Panc1 (cell line): ENCODE data around the gene PAX5. TPM values are rescaled to one million over a fixed set of nuclear protein-coding genes. Genes with fewer than 3 reads are reported as not detected.
A peak's percentile ranks its signal among the peaks of the same experiment; 100 is the strongest.

Experiments used
- ATAC-seq: fragments of 200-7000 bp; cut with Tn5 transposase; 2 replicates; pipeline ENCODE4 v1.9.1; 2020; ENCODE audit warnings: mild to moderate bottlenecking, moderate library complexity
- BruUV-seq: library from RNA; stranded (reverse); fragments of 400-500 nt; replicated peaks from 2 replicates; lab custom pipeline; 2021; lab: Mats Ljungman, UMichigan
- CTCF ChIA-PET: fragments of 300-600 bp; sonication (Branson Sonifier 250); formaldehyde crosslinking; loops from one replicate; lab custom pipeline; 2022; ENCODE audit warnings: antibody characterized with exemption; lab: Charles Lee
- POLR2A ChIA-PET: fragments of 300-600 bp; sonication (Branson Sonifier 250); formaldehyde crosslinking; loops from one replicate; lab custom pipeline; 2022; ENCODE audit warnings: antibody characterized with exemption; lab: Charles Lee
- DNase-seq: peaks from one replicate; pipeline ENCODE4 v3.0.0-alpha.2; 2010; ENCODE audit warnings: low read depth, low spot score
- H3K27ac ChIP-seq: 2 replicates; pipeline ENCODE4 v1.5.1; 2011; ENCODE audit warnings: mild to moderate bottlenecking, low read length, inconsistent platforms
- H3K27me3 ChIP-seq: fragments of 200-500 bp; sonication (Bioruptor generic); 2 replicates; pipeline ENCODE4 v1.6.0; 2014; ENCODE audit warnings: low read length, inconsistent platforms; ENCODE audit not compliant: control insufficient read depth, insufficient read depth
- H3K36me3 ChIP-seq: fragments of 200-500 bp; sonication (Bioruptor generic); 2 replicates; pipeline ENCODE4 v1.5.1; 2014; ENCODE audit warnings: inconsistent platforms, mild to moderate bottlenecking, low read length, moderate library complexity; ENCODE audit not compliant: control insufficient read depth, insufficient read depth
- H3K4me1 ChIP-seq: 2 replicates; pipeline ENCODE4 v1.5.1; 2011; ENCODE audit warnings: inconsistent platforms, mild to moderate bottlenecking, low read length, moderate library complexity; ENCODE audit not compliant: control insufficient read depth, insufficient read depth
- H3K4me3 ChIP-seq, 2 experiments: 2 replicates each; pipeline ENCODE4 v1.5.1; 2011 to 2012; ENCODE audit warnings: low read depth in 2 of 2, low read length in 2 of 2, mild to moderate bottlenecking in 2 of 2, inconsistent platforms in 1 of 2, moderate library complexity in 1 of 2
- H3K9me3 ChIP-seq: fragments of 200-500 bp; sonication (Bioruptor generic); 2 replicates; pipeline ENCODE4 v1.5.1; 2014; ENCODE audit warnings: low read depth, mild to moderate bottlenecking, inconsistent platforms, low read length, moderate library complexity; ENCODE audit not compliant: control insufficient read depth, insufficient read depth
- POLR2AphosphoS5 ChIP-seq: IDR thresholded peaks from 2 replicates; pipeline ENCODE4 v1.6.1; 2012; ENCODE audit warnings: mild to moderate bottlenecking, low read depth, low read length, moderate library complexity
- SIN3A ChIP-seq: IDR thresholded peaks from 2 replicates; pipeline ENCODE4 v1.6.1; 2012; ENCODE audit warnings: low read depth, mild to moderate bottlenecking, low read length, moderate library complexity, borderline replicate concordance; ENCODE audit not compliant: insufficient read depth
- TCF7L2 ChIP-seq: IDR thresholded peaks from 2 replicates; pipeline ENCODE4 v1.6.1; 2011; ENCODE audit warnings: mild to moderate bottlenecking, low read depth, low read length, inconsistent platforms
- in situ Hi-C: cut with HindIII; loops from 2 replicates; pipeline ENCODE4 v1.10.0; 2016; ENCODE audit warnings: low sequenced_read_pairs, low pct_unique_long_range_greater_than_20kb
- intact Hi-C: fragments of 100-400 bp; cut with micrococcal nuclease; formaldehyde crosslinking; loops from one replicate; pipeline ENCODE4 v1.10.0; 2022; ENCODE audit not compliant: unreplicated experiment
- total RNA-seq: library from RNA; stranded (reverse); gene quantifications from one replicate; pipeline ENCODE4 v1.2.1, GENCODE V29; 2021; ENCODE audit not compliant: unreplicated experiment
- TF ChIP-seq, protein P1 (sequence below), 2 experiments: IDR thresholded peaks; 2 replicates each; pipeline ENCODE4 v1.6.1; 2011 to 2012; ENCODE audit warnings: low read depth in 2 of 2, control low read depth in 1 of 2, low read length in 1 of 2, mild to moderate bottlenecking in 1 of 2, moderate library complexity in 1 of 2; ENCODE audit not compliant: insufficient read depth in 1 of 2
- TF ChIP-seq, protein P2 (sequence below): fragments of 450-650 bp; IDR thresholded peaks from 2 replicates; pipeline ENCODE4 v1.5.1; 2017; ENCODE audit warnings: mild to moderate bottlenecking

Gene PAX5
- total RNA-seq, 1 experiment from 2014 or later, result 0.39 TPM

GRCh38 chr9:36913393-36914211 is 120.5 kb downstream of the PAX5 start:
- intact Hi-C loops, result no loop called here
- CTCF ChIA-PET, result interaction anchor here (0.7 to 1.0 kb wide), 3 partner anchors 9 to 62 kb away, joined by 3 to 5 read pairs (median 3); no protein-coding TSS in a partner anchor

GRCh38 chr9:36912620-36913019 is 121.4 kb downstream of the PAX5 start:
- POLR2A ChIA-PET, result no interaction called here
- DNase-seq (no peak), ATAC-seq (no peak)
- Histone ChIP-seq H3K4me3 (no peak overlapping the region), H3K36me3 (no peaks in the 10 kb centered on the region), H3K27me3 (no peaks in the 10 kb centered on the region), H3K9me3 (no peaks in the 10 kb centered on the region; the same call in 1 of the 2 replicates), H3K4me1 (peaks cover 12% of the 10 kb centered on the region; the same call in 1 of the 2 replicates), H3K27ac (no peak overlapping the region)
- in situ Hi-C loops (no loop called here), intact Hi-C loops (no loop called here)
- TF ChIP-seq SIN3A (no peak), TCF7L2 (no peak), POLR2AphosphoS5 (no peak)
- TF ChIP-seq, protein P1, sequence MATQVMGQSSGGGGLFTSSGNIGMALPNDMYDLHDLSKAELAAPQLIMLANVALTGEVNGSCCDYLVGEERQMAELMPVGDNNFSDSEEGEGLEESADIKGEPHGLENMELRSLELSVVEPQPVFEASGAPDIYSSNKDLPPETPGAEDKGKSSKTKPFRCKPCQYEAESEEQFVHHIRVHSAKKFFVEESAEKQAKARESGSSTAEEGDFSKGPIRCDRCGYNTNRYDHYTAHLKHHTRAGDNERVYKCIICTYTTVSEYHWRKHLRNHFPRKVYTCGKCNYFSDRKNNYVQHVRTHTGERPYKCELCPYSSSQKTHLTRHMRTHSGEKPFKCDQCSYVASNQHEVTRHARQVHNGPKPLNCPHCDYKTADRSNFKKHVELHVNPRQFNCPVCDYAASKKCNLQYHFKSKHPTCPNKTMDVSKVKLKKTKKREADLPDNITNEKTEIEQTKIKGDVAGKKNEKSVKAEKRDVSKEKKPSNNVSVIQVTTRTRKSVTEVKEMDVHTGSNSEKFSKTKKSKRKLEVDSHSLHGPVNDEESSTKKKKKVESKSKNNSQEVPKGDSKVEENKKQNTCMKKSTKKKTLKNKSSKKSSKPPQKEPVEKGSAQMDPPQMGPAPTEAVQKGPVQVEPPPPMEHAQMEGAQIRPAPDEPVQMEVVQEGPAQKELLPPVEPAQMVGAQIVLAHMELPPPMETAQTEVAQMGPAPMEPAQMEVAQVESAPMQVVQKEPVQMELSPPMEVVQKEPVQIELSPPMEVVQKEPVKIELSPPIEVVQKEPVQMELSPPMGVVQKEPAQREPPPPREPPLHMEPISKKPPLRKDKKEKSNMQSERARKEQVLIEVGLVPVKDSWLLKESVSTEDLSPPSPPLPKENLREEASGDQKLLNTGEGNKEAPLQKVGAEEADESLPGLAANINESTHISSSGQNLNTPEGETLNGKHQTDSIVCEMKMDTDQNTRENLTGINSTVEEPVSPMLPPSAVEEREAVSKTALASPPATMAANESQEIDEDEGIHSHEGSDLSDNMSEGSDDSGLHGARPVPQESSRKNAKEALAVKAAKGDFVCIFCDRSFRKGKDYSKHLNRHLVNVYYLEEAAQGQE (IDR thresholded peaks at IDR 0.05; ENCODE audit: insufficient read depth in 1 of 2, low read depth in 2 of 2, low read length in 1 of 2), result no peak
- TF ChIP-seq, protein P2, sequence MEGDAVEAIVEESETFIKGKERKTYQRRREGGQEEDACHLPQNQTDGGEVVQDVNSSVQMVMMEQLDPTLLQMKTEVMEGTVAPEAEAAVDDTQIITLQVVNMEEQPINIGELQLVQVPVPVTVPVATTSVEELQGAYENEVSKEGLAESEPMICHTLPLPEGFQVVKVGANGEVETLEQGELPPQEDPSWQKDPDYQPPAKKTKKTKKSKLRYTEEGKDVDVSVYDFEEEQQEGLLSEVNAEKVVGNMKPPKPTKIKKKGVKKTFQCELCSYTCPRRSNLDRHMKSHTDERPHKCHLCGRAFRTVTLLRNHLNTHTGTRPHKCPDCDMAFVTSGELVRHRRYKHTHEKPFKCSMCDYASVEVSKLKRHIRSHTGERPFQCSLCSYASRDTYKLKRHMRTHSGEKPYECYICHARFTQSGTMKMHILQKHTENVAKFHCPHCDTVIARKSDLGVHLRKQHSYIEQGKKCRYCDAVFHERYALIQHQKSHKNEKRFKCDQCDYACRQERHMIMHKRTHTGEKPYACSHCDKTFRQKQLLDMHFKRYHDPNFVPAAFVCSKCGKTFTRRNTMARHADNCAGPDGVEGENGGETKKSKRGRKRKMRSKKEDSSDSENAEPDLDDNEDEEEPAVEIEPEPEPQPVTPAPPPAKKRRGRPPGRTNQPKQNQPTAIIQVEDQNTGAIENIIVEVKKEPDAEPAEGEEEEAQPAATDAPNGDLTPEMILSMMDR, result no peak
- CTCF ChIA-PET, result no interaction called here
- no TSS peak for BruUV-seq

More at GRCh38 chr9:36913393-36914211, 120.5 kb downstream of the PAX5 start:
- POLR2A ChIA-PET, result no interaction called here
- Histone ChIP-seq H3K27ac (no peak overlapping the region), H3K4me1 (peaks cover 12% of the 10 kb centered on the region; the same call in 1 of the 2 replicates), H3K27me3 (no peaks in the 10 kb centered on the region), H3K9me3 (no peaks in the 10 kb centered on the region; the same call in 1 of the 2 replicates), H3K4me3 (no peak overlapping the region), H3K36me3 (no peaks in the 10 kb centered on the region)
- TF ChIP-seq POLR2AphosphoS5 (no peak), SIN3A (no peak), TCF7L2 (no peak)
- TF ChIP-seq, protein P1 (IDR thresholded peaks at IDR 0.05; ENCODE audit: insufficient read depth in 1 of 2, low read depth in 2 of 2, low read length in 1 of 2), result no peak
- TF ChIP-seq, protein P2, result no peak
- DNase-seq (no peak), ATAC-seq (peak; percentile 55)
- BruUV-seq, result no TSS peak
- in situ Hi-C loops, result no loop called here
